Measurements from ENCODE around the gene PNMA6E. TPM values are rescaled to one million over a fixed set of nuclear protein-coding genes. Genes with fewer than 3 reads are reported as not detected.

Gene PNMA6E
- total and polyA plus RNA-seq, 9 of the 15 experiments (the other 6 are each of a cell fraction or from before 2014, with no cell fraction given) = 0.03 TPM; not detected in 8

- in situ Hi-C loops (cut with MboI) = no loop called here
Measured at GRCh38 chrX:153398275-153398960, 2.7 kb downstream of the PNMA6E start.

More at GRCh38 chrX:153398275-153398960, 2.7 kb downstream of the PNMA6E start:
- ATAC-seq (no peak), DNase-seq (ENCODE audit: extremely low read depth in 1 of 4, low spot score in 3 of 4) (no peak), FAIRE-seq (no peak)
- H2AFZ ChIP-seq (ENCODE audit: low read depth, low read length) = no peak overlapping the region
- 7% methylated on average over 12 of the region's 17 CpGs for WGBS (ENCODE audit: insufficient coverage, low coverage, missing lambda C conversion rate)
- no peak overlapping the region for H3K9ac ChIP-seq (ENCODE audit: insufficient read depth in 1 of 2, low read depth in 2 of 2, low read length in 2 of 2)
- ChIA-PET CTCF (ENCODE audit: low intra/inter-chr PET ratio) (no interaction called here), POLR2A (interaction anchor here (0.7 to 1.1 kb wide), 3 partner anchors 17 to 160 kb away, joined by 3 to 4 read pairs (median 4); no protein-coding TSS in a partner anchor)
- no peaks in the 10 kb centered on the region for H3K79me2 ChIP-seq (ENCODE audit: control insufficient read depth, insufficient read depth, low read length)
- no peaks in the 10 kb centered on the region for H3K9me3 ChIP-seq (replicated peaks; ENCODE audit: control insufficient read depth, insufficient read depth, low read depth, low read length)
- H3K4me2 ChIP-seq (ENCODE audit: insufficient read depth, low read length) = no peak overlapping the region
- H4K20me1 ChIP-seq (replicated peaks; ENCODE audit: control insufficient read depth, insufficient read depth, low read length) = no peaks in the 10 kb centered on the region
- no peak overlapping the region for H3K27ac ChIP-seq (ENCODE audit: extremely low read depth, low read depth, low read length)
- no peaks in the 10 kb centered on the region for H3K9me1 ChIP-seq (ENCODE audit: control insufficient read depth, insufficient read depth, low read length)
- peaks cover 0 to 24% of the 10 kb centered on the region in 2 experiments; a peak in 2 of 5 replicates for H3K27me3 ChIP-seq (ENCODE audit: control insufficient read depth in 2 of 2, insufficient read depth in 2 of 2, low read length in 2 of 2)
- TF ChIP-seq MGA (IDR thresholded peaks at IDR 0.05) = no peak
- TF ChIP-seq LCOR (CRISPR knock-in tag; IDR thresholded peaks at IDR 0.05) = no peak
- no peak for TF ChIP-seq PHF21A (IDR thresholded peaks at IDR 0.05; ENCODE audit: borderline replicate concordance, low read depth)
- TF ChIP-seq NELFE (IDR thresholded peaks at IDR 0.05; ENCODE audit: insufficient read depth, insufficient read length) = no peak
- TF ChIP-seq ZNF561 (CRISPR knock-in tag; conservative IDR thresholded peaks at IDR 0.05) = no peak
- TF ChIP-seq MTA3 (IDR thresholded peaks at IDR 0.05; ENCODE audit: borderline replicate concordance) = no peak
- no peak for TF ChIP-seq DDX20 (tag; IDR thresholded peaks at IDR 0.05; ENCODE audit: low read depth)
- TF ChIP-seq WHSC1 (IDR thresholded peaks at IDR 0.05; ENCODE audit: low read length) = no peak
- TF ChIP-seq ZNF780A (CRISPR knock-in tag; IDR thresholded peaks at IDR 0.05) = no peak
- no peak for TF ChIP-seq SIN3B (IDR thresholded peaks at IDR 0.05; ENCODE audit: low read depth)
- no peak for TF ChIP-seq NCOA2 (IDR thresholded peaks at IDR 0.05; ENCODE audit: partially characterized antibody in 2 of 2)
- H3K4me3 ChIP-seq = no peak overlapping the region
- no TSS peak for BruUV-seq (replicated peaks)
- intact Hi-C loops (cut with micrococcal nuclease) = no loop called here
- no peaks in the 10 kb centered on the region for H3K36me3 ChIP-seq (ENCODE audit: control insufficient read depth, insufficient read depth, low read length)
- peaks cover 0 to 22% of the 10 kb centered on the region in 2 experiments; a peak in 2 of 5 replicates for H3K4me1 ChIP-seq (replicated peaks in 1 of 2; ENCODE audit: control insufficient read depth in 2 of 2, insufficient read depth in 2 of 2, low read length in 2 of 2)

Data from K562 (cell line).